Left ventricle myocardium inferior (tissue), 1 donor: ENCODE data around the gene RAB22A. TPM values are rescaled to one million over a fixed set of nuclear protein-coding genes. Genes with fewer than 3 reads are reported as not detected.

Source experiments
- DNase-seq: peaks from one replicate; pipeline ENCODE4 v3.0.0-alpha.2; 2020
- H3K27ac ChIP-seq: fragments of 200-600 bp; replicated peaks from 2 replicates; pipeline ENCODE4 v1.8.0; 2021
- H3K27me3 ChIP-seq: fragments of 200-600 bp; 2 replicates; pipeline ENCODE4 v1.8.0; 2021; ENCODE audit warnings: low read depth
- H3K36me3 ChIP-seq: fragments of 200-600 bp; 2 replicates; pipeline ENCODE4 v1.8.0; 2021
- H3K4me1 ChIP-seq: fragments of 200-600 bp; 2 replicates; pipeline ENCODE4 v1.8.0; 2021
- H3K4me3 ChIP-seq: fragments of 200-600 bp; 2 replicates; pipeline ENCODE4 v1.8.0; 2021; ENCODE audit warnings: mild to moderate bottlenecking, moderate library complexity
- H3K9me3 ChIP-seq: fragments of 200-600 bp; replicated peaks from 2 replicates; pipeline ENCODE4 v1.8.0; 2021
- intact Hi-C: fragments of 100-400 bp; cut with micrococcal nuclease; formaldehyde crosslinking; loops from one replicate; pipeline ENCODE4 v1.11.0; 2022
- total RNA-seq: library from RNA; stranded (reverse); fragmentation: NEBNext Ultra II Directional; extraction: Animal tissue kit (Norgen Biotek cat#: 25700); gene quantifications from one replicate; pipeline ENCODE4 v1.2.1, GENCODE V29; 2021
- TF ChIP-seq, protein P1 (sequence below): fragments of 200-600 bp; IDR thresholded peaks from 2 replicates; pipeline ENCODE4 v1.8.0; 2021; ENCODE audit warnings: antibody characterized with exemption, mild to moderate bottlenecking, borderline replicate concordance
- donor health status: DM: no; HTN: yes; CAD: no; lungs with severe emphysema.

RAB22A gene
- total RNA-seq, 1 donor from 2014 or later = 6.6 TPM

DNA sequence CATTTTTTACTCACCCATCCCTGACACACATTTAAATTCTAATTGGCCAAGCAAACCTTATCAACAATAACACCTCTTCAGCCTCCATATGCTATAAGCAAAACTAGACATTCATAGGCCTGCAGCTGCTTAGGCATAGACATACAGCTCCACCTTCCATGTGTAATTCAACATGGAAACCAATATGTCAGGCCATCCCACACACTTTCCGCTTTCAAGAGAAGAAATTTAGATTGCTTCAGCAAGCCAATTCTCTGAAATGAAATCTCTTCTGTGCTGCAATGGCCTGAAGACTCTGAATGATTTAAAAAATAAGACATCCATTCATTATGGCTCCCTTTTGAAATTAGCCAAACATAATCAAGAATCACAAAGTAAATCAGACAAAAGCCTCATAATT, 4.5 kb upstream of the RAB22A start:
- TF ChIP-seq, protein P1, sequence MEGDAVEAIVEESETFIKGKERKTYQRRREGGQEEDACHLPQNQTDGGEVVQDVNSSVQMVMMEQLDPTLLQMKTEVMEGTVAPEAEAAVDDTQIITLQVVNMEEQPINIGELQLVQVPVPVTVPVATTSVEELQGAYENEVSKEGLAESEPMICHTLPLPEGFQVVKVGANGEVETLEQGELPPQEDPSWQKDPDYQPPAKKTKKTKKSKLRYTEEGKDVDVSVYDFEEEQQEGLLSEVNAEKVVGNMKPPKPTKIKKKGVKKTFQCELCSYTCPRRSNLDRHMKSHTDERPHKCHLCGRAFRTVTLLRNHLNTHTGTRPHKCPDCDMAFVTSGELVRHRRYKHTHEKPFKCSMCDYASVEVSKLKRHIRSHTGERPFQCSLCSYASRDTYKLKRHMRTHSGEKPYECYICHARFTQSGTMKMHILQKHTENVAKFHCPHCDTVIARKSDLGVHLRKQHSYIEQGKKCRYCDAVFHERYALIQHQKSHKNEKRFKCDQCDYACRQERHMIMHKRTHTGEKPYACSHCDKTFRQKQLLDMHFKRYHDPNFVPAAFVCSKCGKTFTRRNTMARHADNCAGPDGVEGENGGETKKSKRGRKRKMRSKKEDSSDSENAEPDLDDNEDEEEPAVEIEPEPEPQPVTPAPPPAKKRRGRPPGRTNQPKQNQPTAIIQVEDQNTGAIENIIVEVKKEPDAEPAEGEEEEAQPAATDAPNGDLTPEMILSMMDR = no peak
- Histone ChIP-seq H3K9me3 (no peaks in the 10 kb centered on the region), H3K4me1 (peaks cover 16% of the 10 kb centered on the region), H3K27me3 (no peaks in the 10 kb centered on the region), H3K36me3 (peaks cover 3% of the 10 kb centered on the region), H3K4me3 (no peak overlapping the region), H3K27ac (no peak overlapping the region)
- intact Hi-C loops = no loop called here
- no peak for DNase-seq

GRCh38 chr20:58306421-58307261, 2.9 kb upstream of the RAB22A start:
- Histone ChIP-seq H3K4me1 (peaks cover 29% of the 10 kb centered on the region), H3K27ac (no peak overlapping the region), H3K27me3 (no peaks in the 10 kb centered on the region), H3K4me3 (no peak overlapping the region), H3K9me3 (no peaks in the 10 kb centered on the region), H3K36me3 (peaks cover 3% of the 10 kb centered on the region)
- intact Hi-C loops = no loop called here
- no peak for DNase-seq
- TF ChIP-seq, protein P1 = no peak

DNA sequence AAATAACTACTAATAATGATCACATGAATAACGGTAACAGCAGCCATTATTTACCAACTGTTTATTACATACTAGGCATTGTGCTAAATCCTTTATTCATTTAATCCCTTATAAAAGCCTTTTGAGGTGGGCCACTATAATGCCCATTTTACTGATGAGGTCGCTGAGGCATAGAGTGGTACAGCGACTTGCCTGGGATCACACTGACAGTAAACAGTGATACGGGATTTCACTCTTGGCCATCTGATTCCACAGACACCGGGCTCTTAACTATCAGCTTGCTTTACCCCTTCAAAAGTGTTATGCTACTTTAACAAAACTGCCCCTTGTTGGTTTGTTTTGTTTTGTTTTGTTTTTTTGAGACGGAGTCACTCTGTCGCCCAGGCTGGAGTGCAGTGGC, 2.2 kb upstream of the RAB22A start:
- peaks cover 29% of the 10 kb centered on the region for H3K4me1 ChIP-seq
- no peaks in the 10 kb centered on the region for H3K9me3 ChIP-seq
- intact Hi-C loops = no loop called here
- H3K27me3 ChIP-seq = no peaks in the 10 kb centered on the region
- H3K36me3 ChIP-seq = peaks cover 5% of the 10 kb centered on the region
- H3K4me3 ChIP-seq = no peak overlapping the region
- TF ChIP-seq, protein P1 = no peak
- DNase-seq = no peak
- no peak overlapping the region for H3K27ac ChIP-seq

DNA sequence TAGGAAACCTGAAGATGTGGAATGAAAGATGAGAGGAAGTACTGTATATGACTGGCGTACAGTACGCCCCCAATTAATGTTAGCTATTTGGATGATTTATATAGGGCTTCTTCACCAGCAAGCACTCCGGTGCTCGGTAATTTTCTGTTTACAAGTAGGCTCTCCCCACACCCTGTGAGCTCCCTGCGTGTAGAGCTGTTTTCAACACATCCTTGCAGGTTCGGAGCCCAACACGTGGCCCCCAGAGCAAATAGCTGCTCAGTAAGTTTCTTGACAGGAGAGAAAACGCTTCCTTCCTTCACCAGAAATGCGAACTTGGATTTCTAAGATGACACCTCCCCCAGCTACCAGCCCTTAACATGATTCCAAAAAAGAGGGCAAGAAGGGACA, 1.2 kb upstream of the RAB22A start:
- H3K4me3 ChIP-seq = peak overlapping the region; percentile 100
- H3K9me3 ChIP-seq = no peaks in the 10 kb centered on the region
- H3K27me3 ChIP-seq = no peaks in the 10 kb centered on the region
- H3K4me1 ChIP-seq = peaks cover 35% of the 10 kb centered on the region
- DNase-seq = no peak
- TF ChIP-seq, protein P1 = no peak
- H3K27ac ChIP-seq = peak overlapping the region; percentile 92
- peaks cover 15% of the 10 kb centered on the region for H3K36me3 ChIP-seq
- intact Hi-C loops = no loop called here

DNA sequence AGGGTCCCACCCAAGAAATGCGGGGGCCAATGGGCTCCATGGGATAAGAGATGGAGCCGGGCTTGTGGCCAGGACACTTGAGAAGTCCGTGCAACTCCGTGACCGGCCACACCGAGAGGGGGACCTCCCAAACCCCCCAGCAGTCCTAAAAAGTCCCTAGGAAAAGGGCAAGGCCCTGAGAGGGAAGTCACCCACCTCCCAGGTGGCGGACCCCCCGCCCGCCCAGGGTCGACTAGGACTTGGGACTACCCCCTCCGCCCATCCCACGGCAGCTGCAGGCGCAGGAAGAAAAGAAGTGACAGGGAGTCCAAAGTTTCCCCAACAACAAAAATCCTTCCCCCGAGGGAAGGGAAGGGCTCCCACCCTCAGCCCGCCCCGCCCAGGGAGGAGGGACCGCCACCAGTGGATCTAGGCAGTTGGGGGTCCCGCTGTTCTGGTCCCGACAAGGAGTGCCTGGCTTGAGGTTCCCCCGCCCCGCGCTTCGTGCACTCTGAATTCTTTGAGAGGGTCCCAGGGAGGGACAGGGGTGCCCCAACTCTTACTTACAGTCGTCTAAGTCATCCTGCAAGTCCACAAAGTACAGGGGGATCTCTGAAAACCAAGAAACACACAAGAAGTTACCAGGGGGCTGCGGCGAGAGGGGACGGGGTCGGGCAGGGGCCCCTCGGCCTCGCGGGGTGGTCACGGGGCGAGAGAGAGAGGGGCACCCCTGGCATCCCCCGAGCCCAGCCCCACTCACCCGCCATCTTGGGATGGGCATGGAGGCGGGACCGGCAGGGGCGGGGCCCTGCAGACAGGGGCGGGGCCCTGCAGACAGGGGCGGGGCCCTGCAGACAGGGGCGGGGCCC, 611 bp upstream of the RAB22A start:
- H3K27me3 ChIP-seq = no peaks in the 10 kb centered on the region
- peak overlapping the region; percentile 92 for H3K27ac ChIP-seq
- no peaks in the 10 kb centered on the region for H3K9me3 ChIP-seq
- TF ChIP-seq, protein P1 = no peak
- H3K4me1 ChIP-seq = peaks cover 37% of the 10 kb centered on the region
- H3K36me3 ChIP-seq = peaks cover 21% of the 10 kb centered on the region
- intact Hi-C loops = no loop called here
- H3K4me3 ChIP-seq = peak overlapping the region; percentile 100
- DNase-seq = peak; percentile 66
